ENCODE results near the gene HSPD1. TPM values are rescaled to one million over a fixed set of nuclear protein-coding genes. Genes with fewer than 3 reads are reported as not detected.
A peak's percentile ranks its signal among the peaks of the same experiment; 100 is the strongest.

Gene HSPD1
- total RNA-seq, 1 experiment from 2014 or later: 995 TPM

DNA sequence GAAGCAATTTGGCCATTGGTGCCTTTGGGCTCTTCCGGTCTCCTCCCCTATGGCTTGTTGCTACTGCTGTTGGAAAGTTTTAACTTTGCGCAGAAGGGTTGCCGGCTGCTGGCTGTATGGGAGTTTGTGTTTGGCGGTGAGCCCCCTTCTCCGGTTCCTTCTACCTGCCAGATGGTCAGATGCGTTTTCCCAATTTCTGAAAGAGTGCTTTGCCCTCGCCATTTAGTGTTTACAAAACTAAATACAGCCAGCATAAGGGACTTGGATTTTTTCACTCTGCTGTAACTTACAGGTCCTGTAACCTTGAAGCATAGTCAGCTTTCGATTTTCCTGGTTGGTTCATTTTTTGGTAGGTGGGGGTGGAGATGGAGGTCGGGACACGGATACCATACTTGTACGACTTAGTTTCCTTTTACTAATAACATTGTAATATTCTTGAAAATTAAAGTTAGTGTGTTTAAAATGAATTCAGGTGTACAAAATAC, 45.7 kb downstream of the HSPD1 start:
- Mint-ChIP-seq H3K27ac (peak overlapping the region; percentile 100), H3K27me3 (ENCODE audit: low read depth) (no peaks in the 10 kb centered on the region; the same call in 1 of the 2 replicates), H3K9me3 (peaks cover 5% of the 10 kb centered on the region), H3K36me3 (no peaks in the 10 kb centered on the region), H3K4me1 (peaks cover 10% of the 10 kb centered on the region), H3K4me3 (peak overlapping the region; percentile 100)
- peak; percentile 35; the same call in 1 of the 2 replicates for TF ChIP-seq TEAD1 (CRISPR knock-in tag; IDR thresholded peaks at IDR 0.05)
- TF ChIP-seq FOXK1 (CRISPR knock-in tag; IDR thresholded peaks at IDR 0.05): no peak; the same call in 1 of the 2 replicates
- TF ChIP-seq, protein P1, sequence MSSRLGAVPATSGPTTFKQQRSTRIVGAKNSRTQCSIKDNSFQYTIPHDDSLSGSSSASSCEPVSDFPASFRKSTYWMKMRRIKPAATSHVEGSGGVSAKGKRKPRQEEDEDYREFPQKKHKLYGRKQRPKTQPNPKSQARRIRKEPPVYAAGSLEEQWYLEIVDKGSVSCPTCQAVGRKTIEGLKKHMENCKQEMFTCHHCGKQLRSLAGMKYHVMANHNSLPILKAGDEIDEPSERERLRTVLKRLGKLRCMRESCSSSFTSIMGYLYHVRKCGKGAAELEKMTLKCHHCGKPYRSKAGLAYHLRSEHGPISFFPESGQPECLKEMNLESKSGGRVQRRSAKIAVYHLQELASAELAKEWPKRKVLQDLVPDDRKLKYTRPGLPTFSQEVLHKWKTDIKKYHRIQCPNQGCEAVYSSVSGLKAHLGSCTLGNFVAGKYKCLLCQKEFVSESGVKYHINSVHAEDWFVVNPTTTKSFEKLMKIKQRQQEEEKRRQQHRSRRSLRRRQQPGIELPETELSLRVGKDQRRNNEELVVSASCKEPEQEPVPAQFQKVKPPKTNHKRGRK (CRISPR knock-in tag; IDR thresholded peaks at IDR 0.05; ENCODE audit: borderline replicate concordance): no peak
- TF ChIP-seq GABPB1 (CRISPR knock-in tag; IDR thresholded peaks at IDR 0.05): peak; percentile 33; the same call in 1 of the 2 replicates
- CTCF ChIA-PET: interaction anchor here (1.0 kb wide), 1 partner anchor 9 kb away, joined by 5 read pairs; no protein-coding TSS in a partner anchor
- DNase-seq (ENCODE audit: low spot score) (peak; percentile 53), ATAC-seq (peak; percentile 8; the same call in 1 of the 2 replicates)
- POLR2A ChIA-PET: interaction anchor here (1.3 to 1.6 kb wide), 2 partner anchors 19 to 45 kb away, joined by 22 to 27 read pairs; partner anchors contain the start of genes HSPD1, HSPE1 and SF3B1

DNA sequence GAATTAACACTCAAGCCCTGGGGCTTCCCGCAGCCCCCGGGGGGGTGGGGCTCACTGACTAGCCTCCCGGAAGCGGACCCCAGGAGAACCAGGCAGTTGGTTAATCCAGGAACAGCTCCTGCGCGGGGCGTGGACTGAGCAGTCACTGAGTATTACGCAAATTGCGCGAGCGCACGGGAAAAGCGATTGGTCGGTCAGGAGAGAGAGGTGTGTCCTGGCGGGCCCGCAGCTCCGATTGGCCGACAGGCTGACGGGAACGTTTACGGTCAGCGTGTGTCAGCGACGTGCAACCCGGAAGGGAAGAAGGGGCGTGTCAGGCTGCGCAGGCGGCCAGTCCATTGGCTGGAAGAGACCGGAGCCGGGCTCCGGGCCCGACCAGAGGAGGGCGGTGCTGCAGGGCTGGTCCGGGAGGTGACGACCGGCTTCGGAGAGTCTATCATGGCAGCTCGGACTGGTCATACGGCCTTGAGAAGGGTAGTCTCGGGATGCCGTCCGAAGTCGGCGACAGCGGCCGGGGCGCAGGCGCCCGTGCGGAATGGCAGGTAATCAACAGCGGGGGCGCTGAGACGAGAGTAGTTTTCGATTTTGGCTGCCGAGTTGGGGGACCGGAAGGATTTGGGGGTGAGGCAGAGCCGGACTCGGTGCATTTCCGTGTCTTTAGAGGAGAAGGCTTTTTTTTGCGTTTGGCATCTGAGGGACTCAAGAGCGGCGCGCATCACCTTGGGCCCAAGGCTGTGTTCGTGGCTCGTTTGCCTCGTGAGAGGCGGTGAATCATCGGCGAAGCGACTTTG, 46.3 kb downstream of the HSPD1 start, which contains the start of gene COQ10B:
TSS of gene COQ10B (plus strand) at position 430 of the 791 bp plus-strand sequence. CDS start at position 439, 9 bp downstream.
- Mint-ChIP-seq H3K4me3 (peak within 1 kb of the TSS; percentile 100), H3K4me1 (peaks cover 10% of the 10 kb centered on the region), H3K36me3 (no peaks in the 10 kb centered on the region), H3K9me3 (peaks cover 5% of the 10 kb centered on the region), H3K27ac (peak within 1 kb of the TSS; percentile 100), H3K27me3 (ENCODE audit: low read depth) (no peaks in the 10 kb centered on the region; the same call in 1 of the 2 replicates)
- POLR2A ChIA-PET: interaction anchor here (0.6 to 1.6 kb wide), 13 partner anchors 10 to 252 kb away, joined by 3 to 27 read pairs (median 4); partner anchors contain the start of genes HSPD1, HSPE1, MARS2 and MOB4
- ATAC-seq (peak; percentile 94), DNase-seq (ENCODE audit: low spot score) (peak; percentile 99)
- CTCF ChIA-PET: interaction anchor here (0.5 to 1.0 kb wide), 5 partner anchors 9 to 289 kb away, joined by 3 to 5 read pairs (median 3); no protein-coding TSS in a partner anchor
- TF ChIP-seq RORB (CRISPR knock-in tag; IDR thresholded peaks at IDR 0.05) (no peak), ZNF232 (CRISPR knock-in tag; IDR thresholded peaks at IDR 0.05) (peak; percentile 85; the same call in 1 of the 2 replicates), FOXK1 (CRISPR knock-in tag; IDR thresholded peaks at IDR 0.05) (peak; percentile 87), ZNF671 (CRISPR knock-in tag; IDR thresholded peaks at IDR 0.05) (no peak), GRHL2 (CRISPR knock-in tag; IDR thresholded peaks at IDR 0.05; ENCODE audit: insufficient replicate concordance, severe bottlenecking) (no peak), CREM (CRISPR knock-in tag; IDR thresholded peaks at IDR 0.05) (0 out of 2 replicates have a peak, but pooled peaks have one; percentile 56), TEAD4 (CRISPR knock-in tag; IDR thresholded peaks at IDR 0.05) (0 out of 2 replicates have a peak, but pooled peaks have one; percentile 20), ZNF121 (CRISPR knock-in tag; IDR thresholded peaks at IDR 0.05) (no peak), MYBL2 (CRISPR knock-in tag; IDR thresholded peaks at IDR 0.05) (peak; percentile 51; the same call in 1 of the 2 replicates), ZNF138 (CRISPR knock-in tag; conservative IDR thresholded peaks at IDR 0.05) (no peak), NR2C2 (CRISPR knock-in tag; IDR thresholded peaks at IDR 0.05) (no peak), ESRRA (CRISPR knock-in tag; IDR thresholded peaks at IDR 0.05; ENCODE audit: borderline replicate concordance) (0 out of 2 replicates have a peak, but pooled peaks have one; percentile 24), ZNF219 (CRISPR knock-in tag; IDR thresholded peaks at IDR 0.05; ENCODE audit: borderline replicate concordance) (no peak)
- TF ChIP-seq, protein P2, sequence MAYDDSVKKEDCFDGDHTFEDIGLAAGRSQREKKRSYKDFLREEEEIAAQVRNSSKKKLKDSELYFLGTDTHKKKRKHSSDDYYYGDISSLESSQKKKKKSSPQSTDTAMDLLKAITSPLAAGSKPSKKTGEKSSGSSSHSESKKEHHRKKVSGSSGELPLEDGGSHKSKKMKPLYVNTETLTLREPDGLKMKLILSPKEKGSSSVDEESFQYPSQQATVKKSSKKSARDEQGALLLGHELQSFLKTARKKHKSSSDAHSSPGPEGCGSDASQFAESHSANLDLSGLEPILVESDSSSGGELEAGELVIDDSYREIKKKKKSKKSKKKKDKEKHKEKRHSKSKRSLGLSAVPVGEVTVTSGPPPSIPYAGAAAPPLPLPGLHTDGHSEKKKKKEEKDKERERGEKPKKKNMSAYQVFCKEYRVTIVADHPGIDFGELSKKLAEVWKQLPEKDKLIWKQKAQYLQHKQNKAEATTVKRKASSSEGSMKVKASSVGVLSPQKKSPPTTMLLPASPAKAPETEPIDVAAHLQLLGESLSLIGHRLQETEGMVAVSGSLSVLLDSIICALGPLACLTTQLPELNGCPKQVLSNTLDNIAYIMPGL (CRISPR knock-in tag; IDR thresholded peaks at IDR 0.05): no peak
- TF ChIP-seq, protein P3, sequence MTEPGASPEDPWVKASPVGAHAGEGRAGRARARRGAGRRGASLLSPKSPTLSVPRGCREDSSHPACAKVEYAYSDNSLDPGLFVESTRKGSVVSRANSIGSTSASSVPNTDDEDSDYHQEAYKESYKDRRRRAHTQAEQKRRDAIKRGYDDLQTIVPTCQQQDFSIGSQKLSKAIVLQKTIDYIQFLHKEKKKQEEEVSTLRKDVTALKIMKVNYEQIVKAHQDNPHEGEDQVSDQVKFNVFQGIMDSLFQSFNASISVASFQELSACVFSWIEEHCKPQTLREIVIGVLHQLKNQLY (CRISPR knock-in tag; IDR thresholded peaks at IDR 0.05): no peak
- TF ChIP-seq, protein P4, sequence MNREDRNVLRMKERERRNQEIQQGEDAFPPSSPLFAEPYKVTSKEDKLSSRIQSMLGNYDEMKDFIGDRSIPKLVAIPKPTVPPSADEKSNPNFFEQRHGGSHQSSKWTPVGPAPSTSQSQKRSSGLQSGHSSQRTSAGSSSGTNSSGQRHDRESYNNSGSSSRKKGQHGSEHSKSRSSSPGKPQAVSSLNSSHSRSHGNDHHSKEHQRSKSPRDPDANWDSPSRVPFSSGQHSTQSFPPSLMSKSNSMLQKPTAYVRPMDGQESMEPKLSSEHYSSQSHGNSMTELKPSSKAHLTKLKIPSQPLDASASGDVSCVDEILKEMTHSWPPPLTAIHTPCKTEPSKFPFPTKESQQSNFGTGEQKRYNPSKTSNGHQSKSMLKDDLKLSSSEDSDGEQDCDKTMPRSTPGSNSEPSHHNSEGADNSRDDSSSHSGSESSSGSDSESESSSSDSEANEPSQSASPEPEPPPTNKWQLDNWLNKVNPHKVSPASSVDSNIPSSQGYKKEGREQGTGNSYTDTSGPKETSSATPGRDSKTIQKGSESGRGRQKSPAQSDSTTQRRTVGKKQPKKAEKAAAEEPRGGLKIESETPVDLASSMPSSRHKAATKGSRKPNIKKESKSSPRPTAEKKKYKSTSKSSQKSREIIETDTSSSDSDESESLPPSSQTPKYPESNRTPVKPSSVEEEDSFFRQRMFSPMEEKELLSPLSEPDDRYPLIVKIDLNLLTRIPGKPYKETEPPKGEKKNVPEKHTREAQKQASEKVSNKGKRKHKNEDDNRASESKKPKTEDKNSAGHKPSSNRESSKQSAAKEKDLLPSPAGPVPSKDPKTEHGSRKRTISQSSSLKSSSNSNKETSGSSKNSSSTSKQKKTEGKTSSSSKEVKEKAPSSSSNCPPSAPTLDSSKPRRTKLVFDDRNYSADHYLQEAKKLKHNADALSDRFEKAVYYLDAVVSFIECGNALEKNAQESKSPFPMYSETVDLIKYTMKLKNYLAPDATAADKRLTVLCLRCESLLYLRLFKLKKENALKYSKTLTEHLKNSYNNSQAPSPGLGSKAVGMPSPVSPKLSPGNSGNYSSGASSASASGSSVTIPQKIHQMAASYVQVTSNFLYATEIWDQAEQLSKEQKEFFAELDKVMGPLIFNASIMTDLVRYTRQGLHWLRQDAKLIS (CRISPR knock-in tag; IDR thresholded peaks at IDR 0.05; ENCODE audit: borderline replicate concordance): no peak
- TF ChIP-seq, protein P5, sequence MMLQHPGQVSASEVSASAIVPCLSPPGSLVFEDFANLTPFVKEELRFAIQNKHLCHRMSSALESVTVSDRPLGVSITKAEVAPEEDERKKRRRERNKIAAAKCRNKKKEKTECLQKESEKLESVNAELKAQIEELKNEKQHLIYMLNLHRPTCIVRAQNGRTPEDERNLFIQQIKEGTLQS (CRISPR knock-in tag; conservative IDR thresholded peaks at IDR 0.05): no peak
- TF ChIP-seq, protein P6, sequence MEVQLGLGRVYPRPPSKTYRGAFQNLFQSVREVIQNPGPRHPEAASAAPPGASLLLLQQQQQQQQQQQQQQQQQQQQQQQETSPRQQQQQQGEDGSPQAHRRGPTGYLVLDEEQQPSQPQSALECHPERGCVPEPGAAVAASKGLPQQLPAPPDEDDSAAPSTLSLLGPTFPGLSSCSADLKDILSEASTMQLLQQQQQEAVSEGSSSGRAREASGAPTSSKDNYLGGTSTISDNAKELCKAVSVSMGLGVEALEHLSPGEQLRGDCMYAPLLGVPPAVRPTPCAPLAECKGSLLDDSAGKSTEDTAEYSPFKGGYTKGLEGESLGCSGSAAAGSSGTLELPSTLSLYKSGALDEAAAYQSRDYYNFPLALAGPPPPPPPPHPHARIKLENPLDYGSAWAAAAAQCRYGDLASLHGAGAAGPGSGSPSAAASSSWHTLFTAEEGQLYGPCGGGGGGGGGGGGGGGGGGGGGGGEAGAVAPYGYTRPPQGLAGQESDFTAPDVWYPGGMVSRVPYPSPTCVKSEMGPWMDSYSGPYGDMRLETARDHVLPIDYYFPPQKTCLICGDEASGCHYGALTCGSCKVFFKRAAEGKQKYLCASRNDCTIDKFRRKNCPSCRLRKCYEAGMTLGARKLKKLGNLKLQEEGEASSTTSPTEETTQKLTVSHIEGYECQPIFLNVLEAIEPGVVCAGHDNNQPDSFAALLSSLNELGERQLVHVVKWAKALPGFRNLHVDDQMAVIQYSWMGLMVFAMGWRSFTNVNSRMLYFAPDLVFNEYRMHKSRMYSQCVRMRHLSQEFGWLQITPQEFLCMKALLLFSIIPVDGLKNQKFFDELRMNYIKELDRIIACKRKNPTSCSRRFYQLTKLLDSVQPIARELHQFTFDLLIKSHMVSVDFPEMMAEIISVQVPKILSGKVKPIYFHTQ (CRISPR knock-in tag; IDR thresholded peaks at IDR 0.05): no peak
